HCT116 (cell line): ENCODE data around the gene NUDT22. TPM values are rescaled to one million over a fixed set of nuclear protein-coding genes. Genes with fewer than 3 reads are reported as not detected.

ENCODE experiments used
- ATAC-seq: fragments of 200-7000 bp; cut with Tn5 transposase; 2 replicates; pipeline ENCODE4 v1.9.1; 2020; ENCODE audit warnings: mild to moderate bottlenecking, moderate library complexity
- BruUV-seq: library from RNA; stranded (reverse); fragments of 400-500 nt; replicated peaks from 2 replicates; lab custom pipeline; 2021; lab: Mats Ljungman, UMichigan
- CTCF ChIA-PET: fragments of 300-600 bp; sonication (Branson Sonifier 250); formaldehyde crosslinking; loops from one replicate; lab custom pipeline; 2021; ENCODE audit warnings: antibody characterized with exemption; lab: Charles Lee
- POLR2A ChIA-PET: fragments of 300-600, 350-600 bp; sonication (Branson Sonifier 250); formaldehyde crosslinking; loops from one replicate; lab custom pipeline; 2021; ENCODE audit warnings: antibody characterized with exemption; lab: Charles Lee
- RAD21 ChIA-PET, 2 experiments: fragments of 300-600 bp; sonication (Branson Sonifier 250); formaldehyde crosslinking; loops; one replicate each; lab custom pipeline; 2023; ENCODE audit warnings: low total read pairs in 2 of 2; ENCODE audit not compliant: uncharacterized antibody in 2 of 2, unreplicated experiment in 2 of 2, low non-redundant PET in 1 of 2; lab: Charles Lee
- DNase-seq: peaks from one replicate; pipeline ENCODE4 v3.0.0-alpha.2; 2010; ENCODE audit warnings: low read depth, low spot score
- H2AFZ ChIP-seq: fragments of 200-600 bp; shearing (Covaris generic), sonication (generic); 2 replicates; pipeline ENCODE4 v1.6.1; 2017; ENCODE audit warnings: low read depth, mixed run types, mixed read lengths, antibody characterized with exemption, low read length; ENCODE audit not compliant: poor library complexity, severe bottlenecking
- H3K27ac ChIP-seq: 2 replicates; pipeline ENCODE4 v1.5.1; 2012; ENCODE audit warnings: low read depth, low read length
- H3K27me3 ChIP-seq: fragments of 200-600 bp; sonication (generic); 2 replicates; pipeline ENCODE4 v1.6.1; 2016; ENCODE audit warnings: mixed run types, low read length, mixed read lengths; ENCODE audit not compliant: insufficient read depth
- H3K36me3 ChIP-seq, 2 experiments: fragments of 200-500 bp in 1 of 2; fragments of 200-600 bp in 1 of 2; sonication (Bioruptor generic) in 1 of 2; sonication (generic) in 1 of 2; 2 replicates each; pipeline versions ENCODE4 v1.5.1 to v1.6.1; 2014 to 2016; ENCODE audit warnings: low read length in 2 of 2, inconsistent platforms in 1 of 2, mixed read lengths in 1 of 2, mixed run types in 1 of 2; ENCODE audit not compliant: insufficient read depth in 2 of 2, control insufficient read depth in 1 of 2
- H3K4me1 ChIP-seq, 2 experiments: fragments of 200-600 bp in 1 of 2; sonication (generic) in 1 of 2; 2 replicates each; pipeline versions ENCODE4 v1.5.1 to v1.6.1; 2012 to 2017; ENCODE audit warnings: low read length in 2 of 2, inconsistent platforms in 1 of 2, mild to moderate bottlenecking in 1 of 2, mixed read lengths in 1 of 2, mixed run types in 1 of 2, moderate library complexity in 1 of 2; ENCODE audit not compliant: insufficient read depth in 2 of 2, control insufficient read depth in 1 of 2
- H3K4me2 ChIP-seq: fragments of 200-600 bp; sonication (generic); 2 replicates; pipeline ENCODE4 v1.6.1; 2017; ENCODE audit warnings: mixed run types, low read length, mixed read lengths
- H3K4me3 ChIP-seq, 2 experiments: fragments of 200-600 bp in 1 of 2; sonication (generic) in 1 of 2; replicated peaks in 1 of 2; 2 replicates each; pipeline ENCODE4 v1.5.1; 2011 to 2016; ENCODE audit warnings: low read length in 2 of 2, control low read depth in 1 of 2, low read depth in 1 of 2, mild to moderate bottlenecking in 1 of 2, mixed read lengths in 1 of 2, mixed run types in 1 of 2
- H3K79me2 ChIP-seq: fragments of 200-600 bp; sonication (generic); 2 replicates; pipeline ENCODE4 v1.6.1; 2017; ENCODE audit warnings: mild to moderate bottlenecking, mixed run types, low read length, moderate library complexity, mixed read lengths; ENCODE audit not compliant: insufficient read depth
- H3K9ac ChIP-seq: fragments of 200-600 bp; sonication (generic); 2 replicates; pipeline ENCODE4 v1.6.1; 2016; ENCODE audit warnings: low read length, mixed read lengths
- H3K9me2 ChIP-seq: fragments of 200-600 bp; sonication (generic), shearing (Covaris generic); 2 replicates; pipeline ENCODE4 v1.6.1; 2017; ENCODE audit warnings: mixed run types, mild to moderate bottlenecking, moderate library complexity; ENCODE audit not compliant: insufficient read depth
- H3K9me3 ChIP-seq, 2 experiments: fragments of 200-500 bp in 1 of 2; fragments of 200-600 bp in 1 of 2; sonication (Bioruptor generic) in 1 of 2; sonication (generic) in 1 of 2; 2 replicates each; pipeline ENCODE4 v1.6.1; 2014 to 2017; ENCODE audit warnings: low read length in 2 of 2, mixed read lengths in 2 of 2, inconsistent platforms in 1 of 2, low read depth in 1 of 2, mild to moderate bottlenecking in 1 of 2, mixed run types in 1 of 2, moderate library complexity in 1 of 2; ENCODE audit not compliant: control insufficient read depth in 1 of 2, insufficient read depth in 1 of 2
- H4K20me1 ChIP-seq: fragments of 200-600 bp; sonication (generic), shearing (Covaris generic); 2 replicates; pipeline ENCODE4 v1.6.1; 2017; ENCODE audit warnings: mixed run types, mild to moderate bottlenecking, moderate library complexity; ENCODE audit not compliant: insufficient read depth
- EGR1 ChIP-seq: IDR thresholded peaks from 2 replicates; pipeline ENCODE4 v1.6.1; 2012; ENCODE audit warnings: low read depth
- EZH2phosphoT487 ChIP-seq: fragments of 200-600 bp; IDR thresholded peaks from 2 replicates; pipeline ENCODE4 v1.6.1; 2018; ENCODE audit warnings: antibody characterized with exemption, borderline replicate concordance
- POLR2A ChIP-seq: IDR thresholded peaks from 2 replicates; pipeline ENCODE4 v1.7.0; 2011; ENCODE audit warnings: borderline replicate concordance; ENCODE audit not compliant: insufficient read depth, insufficient read length; ENCODE audit errors: extremely low read depth
- POLR2AphosphoS5 ChIP-seq: IDR thresholded peaks from 2 replicates; pipeline ENCODE4 v1.6.1; 2011; ENCODE audit warnings: mild to moderate bottlenecking, low read depth, low read length, moderate library complexity
- ZFX ChIP-seq: fragments of 450-650 bp; IDR thresholded peaks from 2 replicates; pipeline ENCODE4 v1.6.1; 2017
- intact Hi-C: fragments of 100-400 bp; cut with micrococcal nuclease; formaldehyde crosslinking; loops from 2 replicates; pipeline ENCODE4 v1.10.0; 2022
- total RNA-seq: library from RNA; stranded (reverse); gene quantifications from one replicate; pipeline ENCODE4 v1.2.1, GENCODE V29; 2021; ENCODE audit not compliant: unreplicated experiment
- TF ChIP-seq, protein P1 (sequence below), 3 experiments: fragments of 200-600 bp in 1 of 3; sonication (generic) in 1 of 3; IDR thresholded peaks in 2 of 3; conservative IDR thresholded peaks in 1 of 3; 2 replicates each; pipeline ENCODE4 v1.5.1; 2012 to 2017; ENCODE audit warnings: low read depth in 2 of 3, low read length in 2 of 3, antibody characterized with exemption in 1 of 3, borderline replicate concordance in 1 of 3, control low read depth in 1 of 3, mild to moderate bottlenecking in 1 of 3, mixed read lengths in 1 of 3, mixed run types in 1 of 3, moderate library complexity in 1 of 3; ENCODE audit not compliant: insufficient read depth in 1 of 3

NUDT22 gene
- total RNA-seq, 1 experiment from 2014 or later, result 70.9 TPM

DNA sequence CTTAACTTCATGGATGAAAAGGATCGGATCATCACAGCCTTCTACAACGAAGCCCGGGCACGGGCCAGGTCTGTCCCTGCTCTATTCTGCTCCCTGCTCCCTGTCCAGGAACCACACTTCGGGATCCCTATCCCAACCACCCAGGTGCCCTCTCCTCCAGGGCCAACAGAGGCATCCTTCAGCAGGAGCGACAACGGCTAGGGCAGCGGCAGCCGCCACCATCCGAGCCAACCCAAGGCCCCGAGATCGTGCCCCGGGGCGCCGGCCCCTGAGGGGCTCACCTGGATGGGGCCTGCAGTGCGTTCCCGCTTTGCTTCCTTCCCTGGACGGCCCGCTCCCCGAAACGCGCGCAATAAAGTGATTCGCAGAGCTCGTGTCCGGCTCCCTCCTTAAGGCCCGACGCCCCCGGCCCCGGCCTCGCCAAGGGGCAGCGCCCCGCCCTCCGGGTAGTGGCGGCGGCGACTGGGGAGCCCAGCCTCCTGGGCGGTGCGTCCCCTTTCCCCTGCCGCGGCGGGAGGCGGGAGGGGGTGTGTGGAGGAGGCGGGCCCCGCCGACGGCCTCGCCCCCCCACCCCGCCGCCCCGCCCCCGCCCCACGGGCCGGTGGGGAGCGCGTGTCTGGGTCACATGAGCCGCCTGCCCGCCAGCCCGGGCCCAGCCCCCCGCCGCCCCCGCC, 8.0 kb downstream of the NUDT22 start, which contains the start of gene VEGFB:
Gene VEGFB (plus strand): TSS at position 672 of the 674 bp plus-strand sequence. CDS start 250 bp downstream, outside the sequence.
- no peak within 1 kb of the TSS for H2AFZ ChIP-seq
- H3K4me1 ChIP-seq, result peaks cover 26 to 66% of the 10 kb centered on the region in 2 experiments
- no peaks in the 10 kb centered on the region for H3K27me3 ChIP-seq
- peak within 1 kb of the TSS; percentile 63 to 79 for H3K4me3 ChIP-seq
- H4K20me1 ChIP-seq, result no peaks in the 10 kb centered on the region
- TSS peak; percentile 55 for BruUV-seq
- H3K36me3 ChIP-seq, result 0 out of 4 replicates have a peak, but pooled peaks cover 0 to 8% of the 10 kb centered on the region in 2 experiments
- ChIA-PET CTCF (no interaction called here), RAD21 (no interaction called here), POLR2A (interaction anchor here (1.2 to 3.1 kb wide), 2 partner anchors 7 to 70 kb away, joined by 3 to 11 read pairs; partner anchors contain the start of gene FKBP2)
- DNase-seq (no peak), ATAC-seq (peak; percentile 71)
- H3K9me3 ChIP-seq, result no peaks in the 10 kb centered on the region
- H3K9ac ChIP-seq, result peak within 1 kb of the TSS; percentile 78
- H3K79me2 ChIP-seq, result peaks cover 8% of the 10 kb centered on the region
- TF ChIP-seq EGR1 (no peak), ZFX (peak; percentile 43; the same call in 1 of the 2 replicates), POLR2AphosphoS5 (peak; percentile 76)
- H3K27ac ChIP-seq, result peak within 1 kb of the TSS; percentile 87
- no peaks in the 10 kb centered on the region for H3K9me2 ChIP-seq
- peak within 1 kb of the TSS; percentile 100 for H3K4me2 ChIP-seq
- intact Hi-C loops, result no loop called here

DNA sequence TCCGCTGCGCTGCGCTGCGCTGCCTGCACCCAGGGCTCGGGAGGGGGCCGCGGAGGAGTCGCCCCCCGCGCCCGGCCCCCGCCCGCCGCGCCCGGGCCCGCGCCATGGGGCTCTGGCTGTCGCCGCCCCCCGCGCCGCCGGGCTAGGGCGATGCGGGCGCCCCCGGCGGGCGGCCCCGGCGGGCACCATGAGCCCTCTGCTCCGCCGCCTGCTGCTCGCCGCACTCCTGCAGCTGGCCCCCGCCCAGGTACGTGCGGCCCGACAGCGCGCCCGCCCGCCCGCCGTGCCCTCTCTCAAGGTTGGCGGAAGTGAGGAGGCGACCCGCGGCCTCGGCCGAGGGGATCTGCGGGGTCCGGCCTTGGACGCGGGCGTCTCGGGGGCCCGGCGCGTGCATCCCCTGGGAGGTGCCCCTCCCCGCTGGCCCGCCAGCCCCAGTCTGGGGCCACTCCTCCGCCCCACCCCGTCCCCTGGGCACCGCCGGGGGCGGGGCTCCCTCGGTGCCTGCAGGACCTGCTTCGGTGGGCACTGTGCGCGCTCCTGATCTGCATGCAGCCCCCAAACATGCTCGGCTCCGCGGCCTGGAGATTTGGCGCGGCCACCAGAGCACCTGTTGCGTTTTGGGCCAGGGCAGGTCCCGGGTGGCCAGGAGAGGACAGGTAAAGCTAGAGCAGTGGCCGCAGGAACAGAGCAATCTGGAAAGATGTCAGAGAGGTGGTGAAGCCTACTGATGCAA, 8.7 kb downstream of the NUDT22 start:
- 0 out of 4 replicates have a peak, but pooled peaks cover 0 to 8% of the 10 kb centered on the region in 2 experiments for H3K36me3 ChIP-seq
- H3K9ac ChIP-seq, result peak overlapping the region; percentile 75
- TF ChIP-seq, protein P1, sequence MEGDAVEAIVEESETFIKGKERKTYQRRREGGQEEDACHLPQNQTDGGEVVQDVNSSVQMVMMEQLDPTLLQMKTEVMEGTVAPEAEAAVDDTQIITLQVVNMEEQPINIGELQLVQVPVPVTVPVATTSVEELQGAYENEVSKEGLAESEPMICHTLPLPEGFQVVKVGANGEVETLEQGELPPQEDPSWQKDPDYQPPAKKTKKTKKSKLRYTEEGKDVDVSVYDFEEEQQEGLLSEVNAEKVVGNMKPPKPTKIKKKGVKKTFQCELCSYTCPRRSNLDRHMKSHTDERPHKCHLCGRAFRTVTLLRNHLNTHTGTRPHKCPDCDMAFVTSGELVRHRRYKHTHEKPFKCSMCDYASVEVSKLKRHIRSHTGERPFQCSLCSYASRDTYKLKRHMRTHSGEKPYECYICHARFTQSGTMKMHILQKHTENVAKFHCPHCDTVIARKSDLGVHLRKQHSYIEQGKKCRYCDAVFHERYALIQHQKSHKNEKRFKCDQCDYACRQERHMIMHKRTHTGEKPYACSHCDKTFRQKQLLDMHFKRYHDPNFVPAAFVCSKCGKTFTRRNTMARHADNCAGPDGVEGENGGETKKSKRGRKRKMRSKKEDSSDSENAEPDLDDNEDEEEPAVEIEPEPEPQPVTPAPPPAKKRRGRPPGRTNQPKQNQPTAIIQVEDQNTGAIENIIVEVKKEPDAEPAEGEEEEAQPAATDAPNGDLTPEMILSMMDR (IDR thresholded peaks at IDR 0.05 in 2 of 3, conservative IDR thresholded peaks at IDR 0.05 in 1 of 3; ENCODE audit: borderline replicate concordance in 1 of 3, insufficient read depth in 1 of 3, low read depth in 2 of 3, low read length in 2 of 3), result no peak
- TF ChIP-seq POLR2A (peak; percentile 22), POLR2AphosphoS5 (peak; percentile 60), EZH2phosphoT487 (no peak)
- peaks cover 8% of the 10 kb centered on the region for H3K79me2 ChIP-seq
- H3K27ac ChIP-seq, result peak overlapping the region; percentile 87
- intact Hi-C loops, result no loop called here
- ATAC-seq, result peak; percentile 63
- no peaks in the 10 kb centered on the region for H3K9me2 ChIP-seq
- no peak for DNase-seq
- peaks cover 26 to 66% of the 10 kb centered on the region in 2 experiments for H3K4me1 ChIP-seq
- ChIA-PET CTCF (no interaction called here), RAD21 (no interaction called here), POLR2A (interaction anchor here (1.0 to 1.2 kb wide), 2 partner anchors 17 to 70 kb away, joined by 3 read pairs; no protein-coding TSS in a partner anchor)
- peak overlapping the region; percentile 55 to 79 for H3K4me3 ChIP-seq
- H3K27me3 ChIP-seq, result no peaks in the 10 kb centered on the region
- no peak overlapping the region for H2AFZ ChIP-seq
- H3K4me2 ChIP-seq, result peak overlapping the region; percentile 100
- H3K9me3 ChIP-seq, result no peaks in the 10 kb centered on the region
- no peaks in the 10 kb centered on the region for H4K20me1 ChIP-seq
- BruUV-seq, result no TSS peak
